GM21825 (cell line): Measurements from ENCODE around the gene LRIG1.

Experiments
- ATAC-seq: cut with Tn5 transposase; IDR thresholded peaks from one replicate; pipeline ENCODE4 v1.9.1; 2021; ENCODE audit warnings: mild to moderate bottlenecking, moderate library complexity; ENCODE audit not compliant: unreplicated experiment

LRIG1 gene

GRCh38 chr3:66392512-66392911, 108.3 kb downstream of the LRIG1 start:
- ATAC-seq = no peak

- peak; percentile 18 for ATAC-seq
These were observed 110.8 kb downstream of the LRIG1 start for GRCh38 chr3:66390013-66390412.

GRCh38 chr3:66386925-66387650, 113.7 kb downstream of the LRIG1 start:
- peak; percentile 46 for ATAC-seq

GRCh38 chr3:66386011-66386924, 114.6 kb downstream of the LRIG1 start:
- ATAC-seq = peak; percentile 87

- ATAC-seq = no peak
These were observed 115.8 kb downstream of the LRIG1 start for GRCh38 chr3:66385066-66385465.

- no peak for ATAC-seq
These were observed 116.7 kb downstream of the LRIG1 start for GRCh38 chr3:66383998-66384745.

GRCh38 chr3:66383023-66383422, 117.8 kb downstream of the LRIG1 start:
- ATAC-seq = no peak

- no peak for ATAC-seq
These were observed 118.7 kb downstream of the LRIG1 start for GRCh38 chr3:66382142-66382541.

- ATAC-seq = no peak
These were observed 119.2 kb downstream of the LRIG1 start for GRCh38 chr3:66381626-66382025.

GRCh38 chr3:66380200-66380932, 120.5 kb downstream of the LRIG1 start:
- no peak for ATAC-seq

- ATAC-seq = no peak
These were observed 121.3 kb downstream of the LRIG1 start for GRCh38 chr3:66379565-66379964.

GRCh38 chr3:66378256-66378655, 122.6 kb downstream of the LRIG1 start:
- no peak for ATAC-seq

GRCh38 chr3:66377800-66378199, 123.0 kb downstream of the LRIG1 start:
- no peak for ATAC-seq

- no peak for ATAC-seq
These were observed 124.3 kb downstream of the LRIG1 start for GRCh38 chr3:66376568-66376967.

GRCh38 chr3:66372681-66373350, 128.0 kb downstream of the LRIG1 start:
- no peak for ATAC-seq

- ATAC-seq = no peak
These were observed 129.4 kb downstream of the LRIG1 start for GRCh38 chr3:66371432-66371831.

GRCh38 chr3:66370179-66370578, 130.6 kb downstream of the LRIG1 start:
- no peak for ATAC-seq

GRCh38 chr3:66367979-66368378, 132.8 kb downstream of the LRIG1 start:
- ATAC-seq = no peak

- ATAC-seq = no peak
These were observed 134.1 kb downstream of the LRIG1 start for GRCh38 chr3:66366747-66367146.

- no peak for ATAC-seq
These were observed 135.7 kb downstream of the LRIG1 start for GRCh38 chr3:66365080-66365479.
